OCI-LY1 (cell line): Measurements from ENCODE around the gene ROR1.

Source experiments
- H2AFZ ChIP-seq: fragments of 200-600 bp; sonication (generic), shearing (Covaris generic); 2 replicates; pipeline ENCODE4 v1.6.0; 2014; ENCODE audit warnings: antibody characterized with exemption, mild to moderate bottlenecking, low read length
- H3F3A ChIP-seq: fragments of 200-600 bp; sonication (generic), shearing (Covaris generic); 2 replicates; pipeline ENCODE4 v1.6.0; 2014; ENCODE audit warnings: mild to moderate bottlenecking, antibody characterized with exemption, low read length, moderate library complexity; ENCODE audit not compliant: insufficient read depth
- H3K27ac ChIP-seq: fragments of 200-600 bp; sonication (generic); 2 replicates; pipeline ENCODE4 v1.5.1; 2014; ENCODE audit warnings: low read length, mixed run types, mild to moderate bottlenecking, low read depth; ENCODE audit not compliant: poor library complexity, severe bottlenecking
- H3K27me3 ChIP-seq: fragments of 200-600 bp; sonication (generic); 2 replicates; pipeline ENCODE4 v1.6.0; 2014; ENCODE audit warnings: antibody characterized with exemption, mild to moderate bottlenecking, low read length, moderate library complexity; ENCODE audit not compliant: insufficient read depth
- H3K36me3 ChIP-seq: fragments of 200-600 bp; sonication (generic); 2 replicates; pipeline ENCODE4 v1.6.1; 2014; ENCODE audit warnings: mild to moderate bottlenecking, antibody characterized with exemption, low read length, moderate library complexity, mixed read lengths; ENCODE audit not compliant: insufficient read depth
- H3K4me1 ChIP-seq: fragments of 200-600 bp; sonication (generic); 2 replicates; pipeline ENCODE4 v1.5.1; 2014; ENCODE audit warnings: mild to moderate bottlenecking, low read length, moderate library complexity; ENCODE audit not compliant: insufficient read depth, severe bottlenecking
- H3K4me2 ChIP-seq: fragments of 200-600 bp; sonication (generic), shearing (Covaris generic); 2 replicates; pipeline ENCODE4 v1.6.1; 2014; ENCODE audit warnings: low read length
- H3K4me3 ChIP-seq: fragments of 200-600 bp; sonication (generic); 2 replicates; pipeline ENCODE4 v1.5.1; 2014; ENCODE audit warnings: low read length, low read depth, mild to moderate bottlenecking, mixed read lengths; ENCODE audit not compliant: poor library complexity, severe bottlenecking
- H3K79me2 ChIP-seq: fragments of 200-600 bp; shearing (Covaris generic); 2 replicates; pipeline ENCODE4 v1.6.1; 2016; ENCODE audit warnings: mixed run types, low read length, mixed read lengths; ENCODE audit not compliant: insufficient read depth
- H3K9ac ChIP-seq: fragments of 200-600 bp; sonication (generic), shearing (Covaris generic); 2 replicates; pipeline ENCODE4 v1.6.1; 2014; ENCODE audit warnings: mild to moderate bottlenecking, low read length, mixed read lengths
- H3K9me2 ChIP-seq: fragments of 200-600 bp; sonication (generic), shearing (Covaris generic); 2 replicates; pipeline ENCODE4 v1.6.1; 2014; ENCODE audit warnings: low read depth, mild to moderate bottlenecking, low read length, mixed read lengths
- H3K9me3 ChIP-seq: fragments of 200-600 bp; shearing (Covaris generic); 2 replicates; pipeline ENCODE4 v1.6.1; 2014; ENCODE audit warnings: low read length, mixed read lengths
- H4K20me1 ChIP-seq: fragments of 200-600 bp; sonication (generic), shearing (Covaris generic); 2 replicates; pipeline ENCODE4 v1.6.0; 2016; ENCODE audit warnings: mild to moderate bottlenecking, low read length; ENCODE audit not compliant: insufficient read depth
- EZH2 ChIP-seq: fragments of 200-600 bp; sonication (generic), shearing (Covaris generic); IDR thresholded peaks from 2 replicates; pipeline ENCODE4 v1.8.0; 2017; ENCODE audit warnings: borderline replicate concordance, mixed run types, mild to moderate bottlenecking, antibody characterized with exemption, low read length, moderate library complexity, mixed read lengths
- TF ChIP-seq, protein P1 (sequence below): fragments of 200-600 bp; sonication (generic), shearing (Covaris generic); IDR thresholded peaks from 2 replicates; pipeline ENCODE4 v1.5.1; 2017; ENCODE audit warnings: mild to moderate bottlenecking, antibody characterized with exemption, low read length, moderate library complexity, mixed read lengths

The ROR1 gene

DNA sequence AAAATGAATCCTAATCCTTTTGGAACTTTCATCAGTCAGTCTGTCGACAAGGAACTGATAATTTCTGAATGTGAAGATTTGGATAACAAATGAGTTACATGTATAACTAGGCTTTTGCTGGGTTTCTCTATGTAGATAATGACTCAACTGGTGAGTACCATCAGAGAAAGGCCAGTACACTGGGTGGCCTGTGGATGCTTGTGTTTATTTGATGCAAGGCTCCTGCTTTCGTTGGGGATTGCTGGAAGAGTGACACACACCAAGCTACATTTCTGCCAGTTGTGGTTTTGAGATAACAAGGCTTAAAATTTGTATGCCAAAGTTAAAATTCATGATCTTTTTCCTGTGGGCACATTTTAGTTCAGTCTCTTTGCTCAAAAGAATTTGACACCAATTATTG, 314.0 kb downstream of the ROR1 start:
- no peak overlapping the region for H3K4me2 ChIP-seq
- no peak overlapping the region for H3K27ac ChIP-seq
- H3K4me1 ChIP-seq, result no peaks in the 10 kb centered on the region

GRCh38 chr1:64090436-64090835, 316.6 kb downstream of the ROR1 start:
- Histone ChIP-seq H4K20me1 (no peaks in the 10 kb centered on the region), H3K9ac (no peak overlapping the region), H3K9me2 (no peaks in the 10 kb centered on the region), H3K27ac (no peak overlapping the region), H3F3A (no peaks in the 10 kb centered on the region), H3K4me1 (no peaks in the 10 kb centered on the region), H2AFZ (no peak overlapping the region), H3K79me2 (no peaks in the 10 kb centered on the region), H3K4me3 (no peak overlapping the region), H3K36me3 (no peaks in the 10 kb centered on the region), H3K27me3 (no peaks in the 10 kb centered on the region), H3K4me2 (no peak overlapping the region), H3K9me3 (no peaks in the 10 kb centered on the region)
- no peak for TF ChIP-seq EZH2
- TF ChIP-seq, protein P1, sequence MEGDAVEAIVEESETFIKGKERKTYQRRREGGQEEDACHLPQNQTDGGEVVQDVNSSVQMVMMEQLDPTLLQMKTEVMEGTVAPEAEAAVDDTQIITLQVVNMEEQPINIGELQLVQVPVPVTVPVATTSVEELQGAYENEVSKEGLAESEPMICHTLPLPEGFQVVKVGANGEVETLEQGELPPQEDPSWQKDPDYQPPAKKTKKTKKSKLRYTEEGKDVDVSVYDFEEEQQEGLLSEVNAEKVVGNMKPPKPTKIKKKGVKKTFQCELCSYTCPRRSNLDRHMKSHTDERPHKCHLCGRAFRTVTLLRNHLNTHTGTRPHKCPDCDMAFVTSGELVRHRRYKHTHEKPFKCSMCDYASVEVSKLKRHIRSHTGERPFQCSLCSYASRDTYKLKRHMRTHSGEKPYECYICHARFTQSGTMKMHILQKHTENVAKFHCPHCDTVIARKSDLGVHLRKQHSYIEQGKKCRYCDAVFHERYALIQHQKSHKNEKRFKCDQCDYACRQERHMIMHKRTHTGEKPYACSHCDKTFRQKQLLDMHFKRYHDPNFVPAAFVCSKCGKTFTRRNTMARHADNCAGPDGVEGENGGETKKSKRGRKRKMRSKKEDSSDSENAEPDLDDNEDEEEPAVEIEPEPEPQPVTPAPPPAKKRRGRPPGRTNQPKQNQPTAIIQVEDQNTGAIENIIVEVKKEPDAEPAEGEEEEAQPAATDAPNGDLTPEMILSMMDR, result no peak

More for the DNA sequence above, 314.0 kb downstream of the ROR1 start:
- H3K9me2 ChIP-seq, result no peaks in the 10 kb centered on the region
- H3K9ac ChIP-seq, result no peak overlapping the region
- H4K20me1 ChIP-seq, result no peaks in the 10 kb centered on the region
- H2AFZ ChIP-seq, result no peak overlapping the region
- H3F3A ChIP-seq, result no peaks in the 10 kb centered on the region
- H3K9me3 ChIP-seq, result no peaks in the 10 kb centered on the region
- no peak overlapping the region for H3K4me3 ChIP-seq
- no peaks in the 10 kb centered on the region for H3K79me2 ChIP-seq
- no peak for TF ChIP-seq EZH2
- TF ChIP-seq, protein P1, result no peak
- no peaks in the 10 kb centered on the region for H3K36me3 ChIP-seq
- H3K27me3 ChIP-seq, result no peaks in the 10 kb centered on the region

- H3K79me2 ChIP-seq, result no peaks in the 10 kb centered on the region
- no peaks in the 10 kb centered on the region for H3K4me1 ChIP-seq
- no peak overlapping the region for H3K4me2 ChIP-seq
- no peak overlapping the region for H3K9ac ChIP-seq
- H2AFZ ChIP-seq, result no peak overlapping the region
- no peaks in the 10 kb centered on the region for H3K36me3 ChIP-seq
- no peaks in the 10 kb centered on the region for H3F3A ChIP-seq
- TF ChIP-seq, protein P1, result no peak
- no peak for TF ChIP-seq EZH2
- H3K9me2 ChIP-seq, result no peaks in the 10 kb centered on the region
- H3K9me3 ChIP-seq, result no peaks in the 10 kb centered on the region
- H3K4me3 ChIP-seq, result no peak overlapping the region
- no peaks in the 10 kb centered on the region for H4K20me1 ChIP-seq
- no peaks in the 10 kb centered on the region for H3K27me3 ChIP-seq
- H3K27ac ChIP-seq, result no peak overlapping the region
Observed at GRCh38 chr1:64092851-64093371, 319.1 kb downstream of the ROR1 start.
